Liver (tissue), 3 donors: ENCODE measurements around the gene SKOR1.

Experiments
- ATF3 ChIP-seq: IDR thresholded peaks from 2 replicates; pipeline ENCODE4 v1.6.1; 2016; ENCODE audit warnings: antibody characterized with exemption
- CTCF ChIP-seq: fragments of 150-350 bp; IDR thresholded peaks from 2 replicates; pipeline ENCODE4 v1.5.1; 2017; ENCODE audit warnings: improper control_type of control experiment, low read depth, low read length; ENCODE audit not compliant: missing input control
- GABPA ChIP-seq, 2 donors: IDR thresholded peaks in 1 of 2; conservative IDR thresholded peaks in 1 of 2; 2 replicates each; pipeline ENCODE4 v1.6.1; 2016; ENCODE audit warnings: antibody characterized with exemption in 2 of 2, mild to moderate bottlenecking in 1 of 2, moderate library complexity in 1 of 2
- JUND ChIP-seq, 2 donors: IDR thresholded peaks; 2 replicates each; pipeline ENCODE4 v1.6.1; 2016; ENCODE audit warnings: antibody characterized with exemption in 2 of 2
- MAX ChIP-seq: IDR thresholded peaks from 2 replicates; pipeline ENCODE4 v1.6.1; 2016; ENCODE audit warnings: antibody characterized with exemption
- RAD21 ChIP-seq, 2 donors: IDR thresholded peaks; 2 replicates each; pipeline ENCODE4 v1.6.1; 2016; ENCODE audit warnings: antibody characterized with exemption in 2 of 2, mild to moderate bottlenecking in 2 of 2
- REST ChIP-seq: IDR thresholded peaks from 2 replicates; pipeline ENCODE4 v1.6.1; 2016; ENCODE audit warnings: antibody characterized with exemption, mild to moderate bottlenecking
- SP1 ChIP-seq: IDR thresholded peaks from 2 replicates; pipeline ENCODE4 v1.6.1; 2018; ENCODE audit warnings: antibody characterized with exemption, mild to moderate bottlenecking
- donor health status: healthy.
- donor health status: healthy.

GRCh38 chr15:67783303-67783702 is 42.0 kb upstream of the SKOR1 start:
- TF ChIP-seq CTCF (no peak), JUND (IDR thresholded peaks at IDR 0.05) (no peak), ATF3 (no peak), RAD21 (IDR thresholded peaks at IDR 0.05) (no peak), GABPA (IDR thresholded peaks at IDR 0.05 in 1 of 2, conservative IDR thresholded peaks at IDR 0.05 in 1 of 2) (no peak), MAX (no peak), REST (no peak), SP1 (no peak)
